ENCODE data around the gene FAM131B.

- TF ChIP-seq TSHZ2 (CRISPR knock-in tag; IDR thresholded peaks at IDR 0.05) (no peak), ZNF8 (CRISPR knock-in tag; IDR thresholded peaks at IDR 0.05) (no peak), CSRNP3 (CRISPR knock-in tag; IDR thresholded peaks at IDR 0.05) (no peak), ISL1 (CRISPR knock-in tag; IDR thresholded peaks at IDR 0.05) (peak; percentile 66), RARB (CRISPR knock-in tag; IDR thresholded peaks at IDR 0.05) (no peak), PPARA (CRISPR knock-in tag; IDR thresholded peaks at IDR 0.05; ENCODE audit: borderline replicate concordance) (no peak), TCF4 (CRISPR knock-in tag; IDR thresholded peaks at IDR 0.05; ENCODE audit: borderline replicate concordance) (no peak), PATZ1 (CRISPR knock-in tag; IDR thresholded peaks at IDR 0.05; ENCODE audit: borderline replicate concordance) (no peak), ESRRG (CRISPR knock-in tag; IDR thresholded peaks at IDR 0.05) (no peak), CSDC2 (CRISPR knock-in tag; IDR thresholded peaks at IDR 0.05) (peak; percentile 91)
Observed at GRCh38 chr7:143411976-143412708, 49.6 kb upstream of the FAM131B start.

Measured in SK-N-SH treated with all-trans-retinoic acid at 6 μM for 48 hours (cell line).